CD4-positive, alpha-beta T cell treated with Interleukin-21 for 1 hour (primary cell): ENCODE measurements around the gene UNC13A.

Source experiments
- DNase-seq: peaks from one replicate; pipeline ENCODE4 v3.0.0-alpha.2; 2020

Gene UNC13A

DNA sequence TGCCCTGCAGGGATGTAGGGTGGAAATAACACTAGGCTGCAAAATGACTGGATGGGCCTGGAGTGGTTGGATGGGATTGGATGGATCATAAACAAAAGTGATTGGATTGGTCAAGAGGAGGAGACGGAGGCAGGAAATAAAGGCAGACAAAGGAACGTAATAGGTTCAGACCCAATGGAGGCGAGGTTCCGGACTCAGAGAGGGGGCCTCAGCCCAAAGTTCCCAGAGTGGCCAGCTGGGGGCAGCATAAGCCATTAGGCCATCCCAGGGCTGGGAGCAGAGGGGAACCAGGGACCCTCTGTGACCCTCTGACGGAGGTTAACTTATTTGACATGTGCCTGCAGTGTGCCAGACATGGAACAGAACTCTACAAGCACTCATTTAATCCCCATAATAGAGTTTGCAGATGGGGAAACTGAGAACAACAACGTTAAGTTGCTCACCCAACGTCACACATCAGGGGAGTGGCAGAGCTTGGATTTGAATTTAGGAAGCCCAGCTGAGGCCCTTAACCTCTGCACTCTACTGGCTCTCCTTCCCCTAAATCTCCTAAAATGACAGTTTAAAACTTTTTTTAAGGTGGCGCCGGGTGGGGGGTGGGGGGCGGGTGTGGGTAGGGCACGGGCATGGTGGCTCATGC is 15.8 kb upstream of the UNC13A start:
- DNase-seq = peak; percentile 72

DNA sequence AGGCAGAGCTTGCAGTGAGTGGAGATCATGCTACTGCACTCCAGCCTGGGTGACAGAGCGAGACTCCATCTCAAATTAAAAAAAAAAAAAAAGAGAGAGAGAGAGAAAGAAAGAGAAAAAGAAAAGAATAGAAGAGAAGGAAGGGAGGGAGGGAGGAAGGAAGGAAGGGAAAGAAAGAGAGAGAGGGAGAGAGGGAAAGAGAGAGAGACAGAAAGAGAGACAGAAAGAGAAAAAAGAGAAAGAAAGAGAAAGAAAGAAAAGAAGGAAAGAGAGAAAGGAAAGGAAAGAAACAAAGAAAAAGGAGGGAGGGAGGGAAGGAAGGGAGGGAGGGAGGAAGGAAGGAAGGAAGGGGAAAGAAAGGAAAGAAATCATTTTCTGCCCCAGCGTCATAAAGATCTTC is 7.0 kb upstream of the UNC13A start:
- no peak for DNase-seq

DNA sequence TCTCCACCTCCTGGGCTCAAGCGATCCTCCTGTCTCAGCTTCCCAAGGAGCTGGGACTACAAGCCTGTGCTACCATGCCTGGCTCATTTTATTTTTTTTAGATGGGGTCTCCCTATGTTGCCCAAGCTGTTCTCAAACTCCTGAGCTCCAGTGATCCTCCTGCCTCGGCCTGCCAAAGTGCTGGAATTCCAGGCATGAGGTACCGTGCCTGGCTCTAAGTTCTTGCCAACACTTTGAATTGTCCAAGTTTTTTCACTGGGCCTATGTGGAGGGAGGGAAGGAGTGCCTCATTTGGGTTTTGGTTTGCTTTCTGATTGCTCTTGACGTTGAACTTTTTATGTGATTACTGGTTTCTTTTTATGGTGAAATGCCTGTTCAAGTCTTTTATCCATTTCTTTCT is 4.4 kb upstream of the UNC13A start:
- no peak for DNase-seq

DNA sequence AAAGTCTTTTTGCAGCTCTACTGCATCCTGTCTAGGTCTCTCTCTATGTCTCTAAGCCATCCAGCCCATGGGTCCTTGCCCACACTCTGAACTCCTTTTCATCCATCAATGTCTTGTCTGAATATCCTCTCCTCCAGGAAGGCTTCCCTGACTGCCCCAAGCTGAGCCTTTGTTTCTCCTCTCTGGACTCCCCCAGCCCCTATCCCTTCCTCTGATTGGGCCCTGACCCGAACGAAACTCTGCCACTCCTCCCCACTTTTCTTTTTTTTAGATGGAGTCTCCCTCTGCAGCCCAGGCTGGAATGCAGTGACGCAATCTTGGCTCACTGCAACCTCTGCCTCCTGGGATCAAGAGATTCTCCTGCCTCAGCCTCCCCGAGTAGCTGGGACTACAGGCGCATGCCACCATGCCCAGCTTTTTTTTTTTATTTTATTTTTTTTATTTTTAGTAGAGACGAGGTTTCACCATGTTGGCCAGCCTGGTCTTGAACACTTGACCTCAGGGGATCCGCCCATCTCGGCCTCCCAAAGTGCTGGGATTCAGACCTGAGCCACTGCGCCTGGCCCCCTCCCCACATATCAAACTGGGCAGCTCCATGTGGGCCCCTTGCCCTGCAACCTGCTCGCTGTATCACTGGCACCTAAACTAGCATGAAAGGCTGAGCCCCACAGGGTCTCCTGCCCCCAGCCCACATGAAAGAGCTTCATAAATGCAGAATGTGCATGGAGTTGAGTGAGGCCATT is 870 bp upstream of the UNC13A start:
- DNase-seq = no peak

DNA sequence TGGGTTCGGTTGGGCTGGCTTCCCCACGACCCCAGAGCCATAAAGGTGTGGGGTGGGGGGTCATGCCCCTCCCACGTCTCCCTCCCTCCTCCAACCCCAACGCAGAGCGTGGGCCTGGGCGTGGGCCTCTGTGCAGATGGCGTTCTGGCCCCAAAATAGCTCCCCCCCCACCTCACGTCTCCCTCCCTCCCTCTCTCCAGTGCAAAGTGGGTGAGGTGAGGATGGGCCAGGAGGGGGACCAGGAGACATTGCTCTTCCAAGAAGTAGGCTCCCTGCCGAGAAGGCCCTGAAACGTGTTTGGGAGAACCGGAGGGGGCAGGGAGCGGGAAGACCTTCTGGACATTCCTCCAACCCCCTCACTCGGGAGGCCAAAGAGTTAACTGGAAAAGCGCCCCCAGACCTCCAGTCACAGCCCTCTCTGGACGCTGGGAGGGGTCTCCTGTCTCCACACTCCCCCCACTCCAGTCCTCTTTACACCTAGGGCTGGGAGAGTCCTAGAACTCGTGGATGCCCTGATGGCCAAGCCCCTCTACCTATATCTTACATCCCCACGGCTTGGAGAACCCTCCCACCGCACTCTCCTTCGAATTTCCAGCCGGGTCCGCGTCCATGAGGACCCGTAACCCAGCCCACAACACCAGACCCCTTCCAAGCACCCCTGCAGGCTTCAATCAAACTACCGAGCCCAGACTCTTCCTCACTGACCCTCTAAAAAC is 855 bp downstream of the UNC13A start:
- DNase-seq = no peak

DNA sequence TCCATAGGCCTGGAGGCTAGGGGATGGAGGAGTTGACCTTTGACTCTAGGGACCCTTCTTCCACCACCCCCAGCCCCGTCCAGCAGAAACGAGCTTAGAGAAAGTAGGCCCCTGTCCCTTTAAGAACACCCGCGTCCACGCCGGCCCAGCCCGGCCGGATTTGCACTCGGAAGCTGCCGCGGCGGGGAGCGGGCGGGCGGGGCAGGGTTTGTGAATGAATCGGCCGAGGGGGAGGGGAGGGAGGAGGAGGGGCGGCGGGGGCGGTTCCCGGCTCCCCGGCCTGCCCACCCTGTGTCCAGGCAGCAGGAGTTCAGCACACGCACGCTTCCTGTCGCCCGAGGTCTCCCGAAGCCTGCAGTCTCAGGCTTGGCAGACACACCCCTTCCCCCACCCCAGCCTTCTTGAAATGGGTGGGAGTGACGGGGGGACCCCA is 1.5 kb downstream of the UNC13A start:
- DNase-seq = no peak

DNA sequence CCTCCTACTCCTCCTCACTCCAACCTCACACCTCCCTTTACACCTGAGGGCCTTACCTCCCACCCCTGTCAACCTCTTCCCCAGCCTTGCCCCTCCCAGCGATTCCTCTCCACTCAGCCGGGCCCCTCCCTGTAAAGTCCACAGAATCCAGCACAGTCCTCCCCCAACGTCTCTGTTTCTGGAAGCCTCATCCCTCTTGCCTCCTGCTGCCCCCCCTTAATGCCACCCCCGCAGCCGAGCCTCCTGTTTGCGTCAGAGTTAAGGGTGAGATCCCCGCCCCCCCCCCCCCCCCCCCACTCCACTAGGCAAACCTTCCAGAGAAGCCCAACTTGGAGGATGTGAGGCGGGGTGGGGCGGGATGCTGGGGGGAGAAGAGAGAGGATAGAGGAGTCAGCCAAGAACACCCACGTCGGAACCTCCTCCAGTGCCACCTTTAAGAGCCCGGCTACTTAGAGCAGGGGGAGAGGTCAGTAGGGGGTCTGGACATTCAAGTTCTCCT is 2.1 kb downstream of the UNC13A start:
- no peak for DNase-seq

DNA sequence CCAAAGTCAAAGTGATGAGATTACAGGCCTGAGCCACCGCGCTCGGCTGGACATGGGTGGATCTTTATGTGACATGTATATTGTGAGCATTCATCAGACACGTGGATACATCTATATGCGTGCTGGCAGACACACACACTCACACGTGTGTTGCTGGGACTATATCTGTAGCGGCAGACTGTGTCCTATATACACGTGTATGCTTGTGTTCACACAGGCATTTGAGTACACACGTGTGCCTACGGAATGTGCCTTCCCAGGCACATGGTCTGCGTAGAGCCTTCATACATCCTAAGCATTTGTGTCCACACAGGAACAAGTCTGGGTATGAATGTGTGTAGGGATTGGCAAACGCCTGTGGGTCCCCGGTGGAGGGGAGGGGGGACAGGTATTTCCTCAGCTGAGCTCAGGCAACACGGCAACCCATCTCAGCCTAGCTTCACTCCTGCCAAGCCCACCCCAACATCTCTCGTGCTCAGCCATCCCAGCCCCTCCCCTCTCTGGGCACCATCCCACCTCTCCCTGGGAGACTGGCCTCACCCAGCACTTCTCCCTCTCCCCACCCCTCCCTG is 2.6 kb downstream of the UNC13A start:
- DNase-seq = no peak

DNA sequence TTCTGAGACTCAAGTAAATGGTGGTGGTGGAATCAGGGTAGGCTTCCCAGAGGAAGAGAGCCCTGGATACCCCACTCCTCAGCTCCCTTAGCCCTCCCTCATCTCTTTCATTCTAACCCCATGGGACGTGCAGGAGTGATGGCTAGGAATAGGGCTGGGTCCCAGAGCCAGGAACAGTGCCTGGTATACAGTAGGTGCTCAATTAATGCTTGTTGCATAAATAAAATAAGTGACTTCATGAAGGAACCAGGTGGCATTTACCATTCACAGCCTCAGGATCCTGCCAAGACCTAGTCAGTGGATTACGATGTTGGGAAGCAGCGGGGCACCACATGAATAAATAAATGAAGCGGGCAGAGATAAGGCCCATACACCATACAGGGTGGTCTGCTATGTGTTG is 3.9 kb downstream of the UNC13A start:
- no peak for DNase-seq

DNA sequence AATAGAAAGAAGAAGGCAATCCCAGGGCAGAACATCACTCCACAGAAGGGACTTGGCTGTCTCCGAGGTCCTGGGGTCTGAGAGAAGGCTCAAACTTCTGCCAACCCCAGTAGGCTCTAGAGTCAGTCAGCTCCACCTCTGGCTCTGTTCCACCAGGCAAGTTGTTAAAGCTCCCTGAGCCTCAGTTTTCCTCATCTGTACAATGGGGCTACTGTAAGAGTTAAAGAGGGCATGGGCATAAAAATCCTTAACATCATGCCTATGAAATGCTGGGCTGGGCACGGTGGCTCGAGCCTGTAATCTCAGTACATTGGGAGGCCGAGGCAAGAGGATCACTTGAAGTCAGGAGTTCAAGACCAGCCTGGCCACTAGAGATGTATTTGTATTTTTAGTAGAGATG is 5.1 kb downstream of the UNC13A start:
- no peak for DNase-seq

DNA sequence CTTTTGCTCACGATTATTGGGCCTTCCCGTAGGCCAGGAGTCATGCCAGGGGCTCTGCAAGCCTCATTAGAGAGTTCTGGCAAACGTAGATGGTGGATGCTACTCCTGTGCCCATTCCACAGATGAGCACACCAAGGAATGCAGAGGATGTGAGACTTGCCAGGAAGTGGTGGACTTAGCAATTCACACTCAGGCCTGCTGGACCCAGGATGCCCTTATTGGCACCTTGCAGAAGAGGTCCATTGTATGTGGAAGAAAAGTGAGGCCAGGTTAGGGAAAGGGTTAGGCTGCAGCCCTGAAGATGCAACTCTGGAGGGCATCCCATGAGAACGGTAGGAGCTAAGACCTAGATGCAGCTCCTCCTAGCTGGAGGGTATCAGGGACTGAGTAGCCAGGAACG is 5.9 kb downstream of the UNC13A start:
- no peak for DNase-seq

DNA sequence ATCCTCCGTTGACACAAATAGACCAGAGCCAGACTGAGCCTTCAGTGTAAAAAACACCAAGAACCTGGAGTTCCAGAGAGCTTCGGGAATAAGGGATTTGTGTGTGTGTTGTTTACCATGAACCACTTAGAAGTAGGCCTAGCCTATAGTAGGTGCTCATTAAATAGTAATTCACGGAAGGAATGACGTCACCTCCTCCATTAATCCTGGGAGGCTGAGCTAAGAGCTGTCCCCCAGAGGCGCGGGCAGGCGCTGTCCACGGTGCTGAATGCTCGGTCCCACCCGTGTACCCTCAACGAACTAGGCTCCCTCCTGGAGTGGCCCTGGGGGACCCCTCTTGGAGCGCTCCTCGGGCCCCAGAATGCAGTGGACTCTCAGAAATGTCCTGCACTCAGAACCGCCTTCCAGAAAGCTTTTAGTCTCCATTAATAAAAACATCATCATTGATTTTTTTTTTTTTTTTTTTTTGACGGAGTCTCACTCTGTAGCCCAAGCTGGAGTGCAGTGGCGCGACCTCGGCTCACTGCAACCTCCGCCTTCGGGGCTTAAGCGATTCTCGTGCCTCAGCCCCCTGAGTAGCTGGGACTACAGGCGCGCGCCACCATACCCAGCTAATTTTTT is 6.5 kb downstream of the UNC13A start:
- DNase-seq = peak; percentile 23

DNA sequence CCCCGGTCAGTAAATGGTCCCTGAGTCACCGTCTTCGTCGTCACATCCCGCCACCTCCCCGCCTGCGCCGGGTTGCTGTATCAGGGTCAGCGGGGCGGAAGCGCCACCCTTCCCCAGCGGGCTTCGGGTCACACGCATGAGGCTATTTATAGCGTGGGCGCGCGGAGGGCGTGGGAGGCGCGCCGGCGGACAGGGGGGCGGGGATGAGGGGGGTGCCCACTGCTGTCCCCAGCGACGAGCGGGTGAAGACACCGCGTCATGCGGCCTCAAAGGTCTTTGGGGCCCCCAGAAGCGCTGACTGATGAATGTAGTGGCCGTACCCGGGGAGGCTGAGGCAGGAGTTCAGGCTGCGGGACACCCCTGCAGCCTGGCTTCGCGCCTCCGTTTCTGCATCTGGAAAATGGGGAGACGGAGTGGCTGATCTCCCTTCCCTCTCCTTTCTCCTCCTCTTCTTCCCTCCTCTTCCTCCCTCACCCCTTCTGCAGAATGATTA is 7.9 kb downstream of the UNC13A start:
- peak; percentile 65 for DNase-seq

DNA sequence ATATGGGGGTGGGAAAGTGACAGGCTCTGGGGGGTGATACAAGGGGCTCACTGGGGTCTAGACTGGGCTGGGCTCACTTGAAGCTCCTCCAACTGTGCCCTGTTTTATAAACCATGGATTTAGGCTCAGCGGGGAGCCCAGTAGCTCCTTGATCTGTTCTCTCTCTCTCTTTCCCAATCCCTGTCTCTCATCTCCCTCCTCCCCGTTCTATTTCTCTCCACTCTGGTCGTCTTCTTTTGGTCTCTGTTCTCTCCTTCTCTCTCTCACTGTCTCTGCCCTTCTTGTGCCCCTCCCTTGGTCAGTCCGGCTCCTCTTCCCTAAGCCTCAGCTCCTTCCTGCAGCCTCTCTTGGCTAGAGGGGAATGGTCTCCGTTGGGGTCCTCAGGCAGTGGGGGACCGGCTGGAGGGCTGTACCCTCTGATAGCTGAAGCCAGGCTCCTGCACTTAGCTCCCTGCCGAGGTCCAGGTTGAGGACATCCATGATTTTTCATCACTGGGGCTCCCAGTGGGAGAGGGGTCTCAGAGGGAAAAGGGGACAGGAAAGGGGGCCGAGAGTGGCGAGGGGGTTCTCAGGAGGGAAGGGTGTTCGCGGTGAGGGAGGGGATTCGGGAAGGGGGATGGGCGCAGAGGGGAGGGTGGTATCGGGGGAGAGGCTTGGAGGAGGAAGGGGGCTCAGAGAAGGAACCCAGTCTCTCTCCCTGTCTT is 8.5 kb downstream of the UNC13A start:
- no peak for DNase-seq

DNA sequence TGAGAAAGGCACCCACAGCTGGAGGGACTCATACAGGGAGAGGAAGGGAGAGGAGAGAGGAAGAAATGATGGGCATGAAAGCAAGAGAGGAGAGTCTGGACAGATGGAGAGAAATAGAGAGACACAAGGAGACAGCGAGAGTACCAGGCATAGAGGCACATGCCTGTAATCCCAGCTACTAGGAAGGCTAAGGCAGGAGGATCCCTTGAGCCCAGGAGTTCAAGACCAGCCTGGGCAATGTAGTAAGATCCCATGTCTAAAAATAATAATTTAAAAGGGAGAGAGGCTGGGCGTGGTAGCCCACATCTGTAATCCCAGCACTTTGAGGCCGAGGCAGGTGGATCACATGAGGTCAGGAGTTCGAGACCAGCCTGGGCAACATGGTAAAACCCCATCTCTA is 9.3 kb downstream of the UNC13A start:
- DNase-seq = no peak

DNA sequence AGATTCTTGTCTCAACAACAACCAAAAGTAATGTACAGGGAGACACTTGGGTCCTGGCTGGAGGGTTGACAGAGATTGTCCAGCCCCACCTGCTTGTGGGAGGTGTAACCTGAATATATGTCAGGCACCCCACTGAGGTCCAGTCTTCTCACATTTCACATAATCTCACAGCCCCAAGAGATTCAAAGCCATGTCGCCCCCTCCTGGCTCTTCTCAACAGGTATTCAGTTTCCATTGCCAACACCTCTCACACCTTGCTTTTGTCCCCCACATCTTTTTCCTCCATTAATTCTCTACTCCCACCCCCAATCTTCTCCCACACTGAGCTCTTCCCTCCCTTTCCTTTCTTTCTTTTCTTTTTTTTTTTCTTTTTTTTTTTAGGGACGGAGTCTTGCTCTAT is 11.2 kb downstream of the UNC13A start:
- no peak for DNase-seq

DNA sequence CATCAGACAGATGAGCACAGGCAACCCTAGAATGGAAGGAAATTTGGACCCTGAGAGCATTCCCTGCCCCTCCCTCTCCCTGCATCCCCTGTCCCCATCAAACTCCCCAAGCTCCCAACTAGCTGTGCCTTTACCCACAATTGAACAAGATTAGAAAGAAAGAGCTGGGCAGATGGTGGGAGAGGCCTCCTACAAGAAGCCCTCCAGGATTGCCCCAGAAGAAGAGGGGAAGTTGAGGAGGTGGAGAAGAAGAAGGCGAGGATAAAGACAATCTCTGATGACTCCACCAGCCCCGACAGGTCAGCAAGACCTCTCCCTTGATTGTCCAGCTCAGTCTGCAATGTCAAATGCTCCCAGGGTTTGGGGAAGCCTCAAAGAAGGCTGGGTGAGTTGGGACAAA is 11.9 kb downstream of the UNC13A start:
- DNase-seq = no peak

DNA sequence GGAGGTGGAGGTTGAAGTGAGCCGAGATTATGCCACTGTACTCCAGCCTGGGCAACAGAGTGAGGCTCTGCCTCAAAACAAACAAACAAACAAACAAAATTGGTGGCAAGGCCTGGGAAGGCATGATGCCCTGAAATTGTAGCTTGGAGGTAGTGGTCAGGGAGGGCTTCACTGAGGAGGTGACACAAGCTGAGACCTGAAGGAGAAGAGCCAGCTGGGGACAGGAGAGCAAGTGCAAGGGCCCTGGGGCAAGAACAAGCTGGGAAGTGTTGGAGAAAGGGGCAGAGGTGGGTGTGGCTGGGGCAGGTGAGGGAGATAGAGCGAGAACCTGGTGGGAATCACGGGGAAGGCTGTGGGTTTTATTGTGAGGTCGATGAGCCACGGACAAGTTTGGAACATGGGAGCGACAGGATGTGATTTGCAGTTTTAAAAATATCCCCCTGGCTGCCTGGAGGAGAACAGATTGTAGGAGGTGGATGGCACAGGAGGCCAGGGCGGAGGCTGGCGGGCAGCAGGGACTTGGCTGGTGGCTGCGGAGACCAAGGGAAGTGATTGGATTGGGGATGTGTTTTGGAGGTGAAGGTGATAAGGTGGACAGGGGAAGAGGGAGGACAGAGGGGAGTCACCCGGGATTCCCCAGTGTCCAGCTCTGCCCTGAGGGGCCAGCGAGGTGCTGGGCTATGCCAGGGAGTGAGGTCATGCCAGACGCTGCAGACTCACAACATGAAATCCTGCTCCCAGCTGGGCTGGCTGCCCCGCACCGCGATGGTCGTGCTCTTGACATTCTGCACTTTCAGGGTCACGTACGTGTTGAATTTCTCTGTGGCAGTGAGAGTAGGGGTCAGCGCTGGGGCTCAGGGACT is 14.0 kb downstream of the UNC13A start:
- no peak for DNase-seq

DNA sequence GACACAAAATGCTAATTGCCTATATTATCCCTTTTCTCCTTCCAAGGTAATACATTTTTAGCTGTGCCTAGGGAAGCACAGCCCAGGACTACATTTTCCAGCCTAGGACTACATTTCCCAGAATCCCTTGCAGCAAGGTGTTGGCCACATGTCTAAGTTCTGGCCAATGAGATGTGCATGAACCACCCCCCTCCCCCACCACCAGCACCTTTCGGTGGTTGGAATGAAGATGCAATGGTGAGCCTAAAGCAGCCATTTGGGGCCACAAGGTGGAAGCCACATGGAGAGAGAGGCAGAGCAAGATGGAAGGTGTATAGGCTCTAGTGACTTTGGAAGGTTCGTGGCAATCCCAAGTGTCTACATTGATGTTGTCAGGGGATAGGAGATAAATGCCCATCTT is 16.2 kb downstream of the UNC13A start:
- peak; percentile 33 for DNase-seq

DNA sequence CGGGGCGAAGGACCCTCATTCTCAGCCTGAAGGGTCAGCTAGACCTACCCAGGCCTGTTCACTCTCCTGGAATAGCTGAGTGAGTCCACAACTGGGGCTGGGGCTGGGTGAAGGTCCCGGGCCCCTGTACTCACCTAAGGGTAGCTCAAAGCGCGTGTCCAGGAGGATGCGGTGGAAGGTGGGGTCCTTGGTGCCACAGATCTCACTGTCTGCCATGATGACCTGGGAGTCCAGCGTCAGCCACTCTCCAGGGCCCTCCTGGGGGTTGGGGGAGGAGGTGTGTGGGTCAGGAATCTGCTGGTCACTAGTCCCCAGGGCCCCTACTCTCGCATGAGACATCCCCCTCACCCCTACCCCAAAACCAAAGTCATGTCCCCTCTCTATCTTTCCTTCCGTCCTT is 18.7 kb downstream of the UNC13A start:
- no peak for DNase-seq

DNA sequence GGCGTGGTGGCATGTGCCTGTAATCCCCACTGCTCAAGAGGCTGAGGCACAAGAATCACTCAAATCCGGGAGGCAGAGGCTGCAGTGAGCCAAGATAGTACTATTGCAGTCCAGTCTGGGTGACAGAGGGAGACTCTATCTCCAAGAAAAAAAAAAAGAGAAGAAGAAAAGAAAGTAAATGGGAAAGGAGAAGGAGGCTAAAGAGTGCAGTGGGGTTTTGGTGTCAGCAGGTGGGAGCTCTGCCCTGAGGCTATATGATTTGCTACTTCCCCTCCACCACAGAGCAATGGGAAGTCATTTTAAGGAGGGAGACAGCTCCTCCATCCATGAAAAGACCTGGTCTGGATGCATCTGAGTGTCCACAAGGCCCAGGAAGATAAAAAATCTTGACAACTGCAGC is 23.1 kb downstream of the UNC13A start:
- DNase-seq = no peak
